ENCODE measurements around the gene SLC39A10.
"Not testable (repeated sequence)": the region's sequence is repeated elsewhere in the genome, so short reads cannot be mapped to it uniquely, and the experiment has no call there.

Gene SLC39A10

DNA sequence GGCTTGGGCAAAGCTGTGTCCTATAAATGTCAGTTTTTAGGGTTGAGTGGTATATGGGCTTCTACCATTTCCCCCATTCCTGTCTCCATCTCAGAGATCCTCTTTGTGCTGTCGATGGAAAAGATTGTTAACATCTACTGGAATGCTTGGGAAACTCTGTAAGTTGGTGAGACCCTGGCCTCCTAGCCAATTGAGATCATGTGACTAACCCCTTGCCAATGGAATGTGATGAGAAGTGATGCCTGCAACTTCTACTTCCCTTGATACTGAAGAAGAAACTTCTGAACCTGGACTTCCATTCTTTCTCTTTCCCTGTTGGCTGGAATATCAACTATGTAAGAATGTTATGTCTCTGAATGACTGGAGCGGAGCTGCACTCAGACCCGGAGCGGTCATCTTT lies 14.5 kb downstream of the SLC39A10 start:
- no peak for DNase-seq (ENCODE audit: low read depth in 1 of 2, low spot score in 1 of 2)

DNA sequence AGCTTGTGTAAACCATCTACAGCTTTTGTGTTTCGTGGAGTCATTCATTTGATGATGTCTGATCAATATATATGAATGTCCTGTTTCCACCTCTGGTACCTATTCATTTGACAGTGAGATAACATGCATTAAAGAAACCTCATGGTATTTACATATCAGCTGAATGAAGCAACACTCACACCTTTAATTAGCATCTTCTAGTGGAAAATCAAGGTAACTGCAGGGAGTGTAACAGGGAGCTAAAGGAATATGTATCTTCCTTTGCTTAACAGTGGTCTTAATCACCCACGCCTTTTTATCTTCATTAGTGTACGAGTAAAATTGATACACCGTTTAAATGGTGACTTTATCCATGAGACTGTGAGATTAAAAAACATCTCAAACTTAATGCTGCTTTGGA lies 15.6 kb downstream of the SLC39A10 start:
- DNase-seq (ENCODE audit: low read depth in 1 of 2, low spot score in 1 of 2): no peak

DNA sequence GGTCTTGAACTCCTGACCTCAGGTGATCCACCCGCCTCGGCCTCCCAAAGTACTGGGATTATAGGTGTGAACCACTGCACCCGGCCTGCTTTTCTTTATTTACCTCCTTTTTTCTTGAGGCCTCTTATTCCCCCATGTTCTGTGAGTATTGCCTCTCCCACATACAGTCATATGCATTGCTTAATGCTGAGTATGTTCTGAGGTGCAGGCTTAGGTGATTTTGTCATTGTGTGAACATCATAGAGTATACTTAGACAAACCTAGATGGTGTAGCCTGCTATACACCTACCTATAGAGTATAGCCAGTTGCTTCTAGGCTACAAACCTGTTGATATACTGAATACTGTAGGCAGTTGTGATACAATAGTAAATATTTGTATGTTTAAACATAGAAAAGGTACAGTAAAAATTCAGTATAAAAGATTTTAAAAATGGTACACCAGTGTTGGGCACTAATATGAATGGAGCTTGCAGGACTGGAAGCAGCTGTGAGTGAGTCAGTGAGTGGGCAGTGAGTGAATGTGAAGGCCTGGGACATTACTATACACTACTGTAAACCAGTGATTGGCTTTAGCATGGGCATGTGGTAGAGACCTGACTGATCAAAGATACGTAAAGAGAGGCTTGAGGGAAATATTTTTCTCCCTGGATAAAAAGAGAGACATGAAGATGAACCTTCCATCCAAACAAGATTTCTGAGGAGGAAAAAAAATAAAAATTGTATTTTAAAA lies 17.6 kb downstream of the SLC39A10 start:
- DNase-seq (ENCODE audit: low read depth in 1 of 2, low spot score in 1 of 2): no peak

DNA sequence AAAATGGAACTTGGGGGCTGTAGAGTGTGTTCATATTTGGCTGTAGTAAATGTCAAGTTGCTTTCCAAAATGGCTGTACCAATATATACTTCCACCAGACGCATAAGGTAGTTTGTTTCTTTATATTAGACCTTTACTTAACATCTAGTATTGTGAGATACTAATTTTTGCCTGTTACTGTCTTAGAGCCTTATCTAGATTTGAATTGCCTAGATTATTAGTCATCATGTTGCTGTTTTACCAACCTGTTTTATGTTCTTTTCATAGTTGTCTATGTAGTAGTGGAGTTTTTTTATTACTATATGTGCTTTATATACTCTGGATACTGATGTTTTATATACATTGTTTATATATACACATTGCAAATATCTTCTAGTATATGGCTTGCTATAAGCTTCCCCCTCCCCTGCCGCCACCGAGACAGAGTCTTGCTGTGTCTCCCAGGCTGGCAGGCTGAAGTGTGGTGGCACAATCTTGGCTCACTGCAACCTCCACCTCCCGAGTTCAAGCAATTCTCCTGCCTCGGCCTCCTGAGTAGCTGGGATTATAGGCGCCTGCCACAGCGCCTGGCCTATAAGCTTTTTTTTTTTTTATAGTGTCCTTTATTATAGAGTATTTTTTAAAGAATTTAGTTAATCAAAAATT lies 18.9 kb downstream of the SLC39A10 start:
- no peak for DNase-seq (ENCODE audit: low read depth in 1 of 2, low spot score in 1 of 2)

DNA sequence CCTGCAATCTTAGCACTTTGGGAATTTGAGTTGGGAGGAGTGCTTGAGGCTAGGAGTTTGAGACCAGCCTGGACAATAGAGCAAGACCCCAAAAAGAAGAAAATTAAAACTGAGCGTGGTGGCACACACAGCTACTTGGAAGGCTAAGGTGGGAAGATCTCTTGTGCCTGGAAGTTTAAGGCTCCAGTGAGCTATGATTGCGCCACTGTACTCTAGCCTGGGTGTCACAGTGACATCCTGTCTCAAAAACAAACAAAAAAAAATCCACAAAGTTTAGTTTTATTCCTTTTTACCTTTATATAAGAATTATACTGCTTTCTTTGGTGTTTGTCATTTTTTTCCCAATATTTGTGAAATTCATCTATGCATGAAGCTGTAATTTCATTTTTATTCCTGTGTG lies 20.3 kb downstream of the SLC39A10 start:
- no peak for DNase-seq (ENCODE audit: low read depth in 1 of 2, low spot score in 1 of 2)

DNA sequence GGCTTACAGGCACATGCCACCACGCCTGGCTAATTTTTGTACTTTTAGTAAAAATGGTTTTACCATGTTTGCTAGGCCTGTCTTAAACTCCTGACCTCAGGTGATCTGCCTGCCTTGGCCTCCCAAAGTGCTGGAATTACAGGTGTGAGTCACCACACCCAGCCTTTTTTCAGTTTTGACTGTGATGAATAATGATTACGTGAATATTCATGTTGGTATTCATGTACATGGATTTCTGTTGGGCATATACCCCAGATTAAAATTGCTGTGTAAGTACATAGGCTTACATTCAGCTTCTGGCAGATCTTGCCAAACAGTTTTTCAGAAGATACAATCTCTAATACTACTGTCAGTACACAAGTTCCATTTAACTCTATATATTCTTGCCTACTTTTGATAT lies 20.9 kb downstream of the SLC39A10 start:
- DNase-seq (ENCODE audit: low read depth in 1 of 2, low spot score in 1 of 2): no peak

DNA sequence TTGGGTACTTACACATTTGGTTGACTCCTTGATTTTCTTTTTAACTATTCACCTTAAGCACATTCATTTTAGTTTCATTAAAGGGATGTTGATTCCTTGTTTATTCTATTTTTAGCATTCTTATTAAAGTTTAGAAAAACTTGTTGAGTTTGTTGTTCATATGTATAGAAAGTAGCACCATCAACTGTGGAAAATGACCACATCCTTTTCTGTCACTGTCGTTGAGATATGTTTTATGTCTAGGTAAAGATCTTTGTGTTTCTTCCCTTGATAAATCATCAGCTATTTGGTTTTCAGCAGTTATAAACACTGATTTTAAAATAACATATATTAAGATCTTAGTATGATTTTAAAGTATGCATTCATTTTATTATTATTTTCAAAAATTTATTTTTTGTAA lies 25.1 kb downstream of the SLC39A10 start:
- no peak for DNase-seq (ENCODE audit: low read depth in 1 of 2, low spot score in 1 of 2)

DNA sequence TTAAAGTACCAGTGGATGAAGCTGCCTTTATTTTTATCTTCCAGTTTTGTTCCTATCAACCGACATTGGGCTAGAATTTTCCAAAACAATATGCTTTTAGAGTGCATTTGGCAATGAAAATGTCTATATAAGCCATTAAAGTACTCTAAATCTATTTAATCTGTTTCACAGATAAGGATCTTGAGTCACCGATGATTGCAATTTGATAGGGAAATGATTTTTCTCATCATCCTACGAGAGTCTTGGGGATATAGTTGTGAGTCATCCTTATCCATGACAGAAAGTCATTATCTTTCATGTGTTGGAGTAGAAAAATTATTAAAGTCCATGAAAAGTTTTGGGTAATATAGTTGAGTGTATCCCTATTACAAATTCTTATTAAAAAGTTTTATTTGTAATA lies 26.1 kb downstream of the SLC39A10 start:
- no peak for DNase-seq (ENCODE audit: low read depth in 1 of 2, low spot score in 1 of 2)

DNA sequence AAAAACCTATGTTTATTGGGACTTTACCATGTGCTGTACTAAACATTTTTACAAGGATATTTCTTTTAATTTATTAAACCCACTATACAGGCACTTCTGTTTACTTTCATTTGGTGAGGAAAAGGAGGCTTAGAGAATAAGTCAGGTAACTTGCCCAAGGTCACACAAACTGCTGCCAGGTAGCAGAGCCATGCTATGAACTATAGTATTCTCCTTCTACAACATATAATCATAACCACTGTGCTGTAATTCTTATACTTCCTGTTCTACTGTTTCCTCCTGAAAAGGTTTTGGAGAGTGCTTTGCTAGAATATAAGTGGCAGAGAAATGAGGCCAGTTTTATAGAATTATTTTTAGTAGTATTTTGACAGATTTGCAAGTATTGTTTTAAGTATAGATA lies 29.5 kb downstream of the SLC39A10 start:
- no peak for DNase-seq (ENCODE audit: low read depth in 1 of 2, low spot score in 1 of 2)

DNA sequence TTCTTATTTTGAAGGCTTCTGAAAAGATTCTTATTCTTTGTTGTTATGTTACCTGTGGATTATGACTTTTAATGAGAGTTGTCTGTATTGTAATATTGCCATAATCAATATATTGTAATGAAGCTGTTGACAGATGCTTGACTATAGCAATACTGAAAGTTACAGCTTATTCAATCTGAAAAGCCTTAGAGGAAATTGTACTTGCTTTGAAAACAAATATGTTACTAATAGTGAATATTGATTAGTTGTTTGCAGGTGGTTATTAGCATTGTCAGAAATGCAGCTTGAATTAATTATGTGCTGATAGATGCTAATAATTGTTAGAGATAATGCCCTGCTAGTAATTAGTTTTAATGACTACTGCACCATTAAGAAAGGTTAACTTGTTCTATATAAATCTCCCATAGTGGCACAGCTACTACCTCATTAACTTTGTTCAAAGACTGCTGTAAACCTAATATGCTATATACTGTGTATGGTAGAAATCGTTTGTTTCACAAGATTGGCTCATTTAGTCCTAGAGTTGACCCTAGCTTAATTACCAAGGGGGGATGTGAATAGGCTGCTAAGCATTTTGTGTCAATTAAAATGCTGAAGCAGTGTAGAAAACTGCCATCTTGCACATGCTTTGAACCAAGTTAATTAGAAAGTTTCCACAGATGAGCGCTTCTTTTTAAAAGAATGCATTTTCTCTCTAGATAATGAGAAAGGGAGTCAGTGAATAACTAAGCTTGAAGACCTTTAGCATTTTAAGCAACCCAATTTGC lies 30.5 kb downstream of the SLC39A10 start:
- DNase-seq (ENCODE audit: low read depth in 1 of 2, low spot score in 1 of 2): no peak

DNA sequence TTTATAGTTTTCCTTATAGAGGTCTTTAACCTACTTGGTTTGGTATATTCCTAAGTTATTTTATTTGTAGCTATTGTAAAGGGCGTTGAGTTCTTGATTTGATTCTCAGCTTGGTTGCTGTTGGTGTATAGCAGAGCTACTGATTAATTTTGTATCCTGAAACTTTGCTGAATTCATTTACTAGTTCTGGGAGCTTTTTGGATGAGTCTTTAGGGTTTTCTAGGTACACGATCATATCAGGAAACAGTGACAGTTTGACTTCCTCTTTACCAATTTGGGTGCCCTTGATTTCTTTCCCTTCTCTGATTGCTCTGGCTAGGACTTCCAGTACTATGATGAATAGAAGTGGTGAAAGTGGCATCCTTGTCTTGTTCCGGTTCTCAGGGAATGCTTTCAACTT lies 35.5 kb downstream of the SLC39A10 start:
- DNase-seq (ENCODE audit: low read depth in 1 of 2, low spot score in 1 of 2): not testable (repeated sequence)

DNA sequence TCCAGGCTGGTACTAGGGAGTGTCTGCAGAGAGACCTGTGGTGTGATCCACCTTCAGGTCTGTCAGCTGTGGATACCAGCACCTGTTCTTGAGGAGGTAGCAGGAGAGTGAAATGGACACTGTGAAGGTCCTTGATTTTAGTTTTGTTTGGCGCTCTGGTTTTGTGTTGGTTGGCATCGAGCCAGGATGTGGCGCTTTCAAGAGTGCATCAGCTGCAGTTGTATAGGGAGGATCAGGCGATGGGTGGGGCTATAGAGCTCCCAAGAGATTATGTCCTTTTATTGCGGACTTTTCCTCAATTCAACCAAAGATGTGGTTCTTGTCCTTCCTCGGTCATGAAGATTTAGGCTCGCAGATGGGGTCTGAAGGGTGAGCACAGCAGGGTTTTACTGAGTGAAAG lies 37.5 kb downstream of the SLC39A10 start:
- DNase-seq (ENCODE audit: low read depth in 1 of 2, low spot score in 1 of 2): no peak

DNA sequence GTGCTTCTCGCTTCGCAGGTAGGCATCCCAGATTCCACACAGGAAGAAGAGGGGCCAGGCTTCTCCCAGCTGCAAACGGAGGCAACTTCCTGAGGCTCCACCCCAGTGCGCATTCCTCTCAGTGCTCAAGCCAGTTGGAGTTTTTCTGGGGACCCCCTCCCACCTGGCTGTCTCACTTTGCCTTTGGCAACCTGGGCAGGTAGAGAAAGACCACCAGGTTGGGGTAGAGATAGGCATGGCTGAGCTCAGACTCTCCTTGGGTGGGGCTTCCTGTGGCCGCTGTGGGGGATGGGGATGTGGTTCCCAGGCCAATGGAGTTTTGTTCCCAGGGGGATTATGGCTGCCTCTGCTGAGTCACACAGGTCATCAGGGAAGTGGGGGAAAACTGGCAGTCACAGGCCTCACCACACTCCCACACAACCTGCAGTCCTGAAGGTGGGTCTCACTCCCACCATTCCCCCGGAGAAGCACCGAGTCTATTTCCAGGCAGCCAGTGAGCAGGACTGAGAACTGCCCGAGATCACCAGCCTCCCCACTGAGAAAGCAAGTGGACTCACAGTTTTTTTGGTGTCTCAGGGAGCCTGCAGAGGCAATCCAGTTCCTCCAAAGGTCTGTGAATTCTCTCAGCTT lies 38.1 kb downstream of the SLC39A10 start:
- no peak for DNase-seq (ENCODE audit: low read depth in 1 of 2, low spot score in 1 of 2)

DNA sequence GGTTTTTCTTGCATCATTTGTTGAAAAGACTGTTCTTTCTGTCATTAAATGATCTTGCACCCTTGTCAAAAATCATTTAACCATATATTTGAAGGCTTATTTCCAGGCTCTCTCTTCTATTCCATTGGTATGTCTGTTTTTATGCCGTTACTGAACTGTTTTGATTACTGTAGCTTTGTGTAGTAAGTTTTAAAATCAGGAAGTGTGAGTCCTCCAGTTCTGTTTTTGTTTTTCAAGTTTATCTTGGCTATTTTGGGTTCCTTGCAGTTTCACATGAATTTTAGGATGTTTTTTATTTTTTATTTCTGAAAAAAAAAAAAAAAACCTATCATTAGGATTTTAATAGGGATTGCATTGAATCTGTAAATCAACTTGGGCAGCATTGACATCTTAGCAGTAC lies 39.0 kb downstream of the SLC39A10 start:
- no peak for DNase-seq (ENCODE audit: low read depth in 1 of 2, low spot score in 1 of 2)

DNA sequence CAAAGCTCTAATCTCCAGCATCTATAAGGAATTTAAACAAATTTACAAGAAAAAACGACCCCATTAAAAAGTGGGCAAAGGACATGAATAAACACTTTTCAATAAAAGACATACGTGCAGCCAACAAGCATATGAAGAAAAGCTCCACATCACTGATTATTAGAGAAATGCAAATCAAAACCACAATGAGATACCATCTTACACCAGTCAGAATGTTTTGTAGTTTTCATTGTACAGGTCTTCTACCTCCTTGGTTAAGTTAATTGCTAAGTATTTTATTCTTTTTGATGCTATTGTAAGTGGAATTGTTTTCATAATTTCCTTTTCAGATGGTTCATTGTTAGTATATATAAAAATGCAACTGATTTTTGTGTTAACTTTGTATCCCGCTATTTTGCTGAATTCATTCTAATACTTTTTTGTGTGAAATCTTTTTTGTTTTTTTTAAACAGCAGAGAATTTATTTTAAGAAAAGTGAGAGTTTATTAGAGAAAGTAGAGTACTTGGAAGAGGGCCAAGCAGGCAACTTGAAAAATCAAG lies 40.7 kb downstream of the SLC39A10 start:
- no peak for DNase-seq (ENCODE audit: low read depth in 1 of 2, low spot score in 1 of 2)

DNA sequence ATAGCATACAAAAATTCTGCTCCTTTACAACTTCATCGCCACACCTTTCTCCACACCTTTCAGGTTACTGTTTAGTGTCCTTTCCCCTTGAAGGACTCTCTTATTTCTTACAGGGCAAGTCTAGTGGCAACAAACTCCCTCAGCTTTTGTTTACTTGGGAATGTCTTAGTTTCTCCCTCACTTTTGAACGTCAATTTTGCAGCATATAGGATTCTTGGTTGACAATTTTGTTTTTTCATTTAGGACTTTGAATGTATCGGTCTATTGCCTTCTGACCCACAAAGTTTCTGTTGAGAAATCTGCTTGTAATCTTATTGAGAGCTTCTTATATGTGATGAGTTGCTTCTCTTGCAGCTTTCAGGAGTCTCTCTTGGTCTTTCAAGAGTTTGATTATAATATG lies 43.5 kb downstream of the SLC39A10 start:
- DNase-seq (ENCODE audit: low read depth in 1 of 2, low spot score in 1 of 2): no peak

DNA sequence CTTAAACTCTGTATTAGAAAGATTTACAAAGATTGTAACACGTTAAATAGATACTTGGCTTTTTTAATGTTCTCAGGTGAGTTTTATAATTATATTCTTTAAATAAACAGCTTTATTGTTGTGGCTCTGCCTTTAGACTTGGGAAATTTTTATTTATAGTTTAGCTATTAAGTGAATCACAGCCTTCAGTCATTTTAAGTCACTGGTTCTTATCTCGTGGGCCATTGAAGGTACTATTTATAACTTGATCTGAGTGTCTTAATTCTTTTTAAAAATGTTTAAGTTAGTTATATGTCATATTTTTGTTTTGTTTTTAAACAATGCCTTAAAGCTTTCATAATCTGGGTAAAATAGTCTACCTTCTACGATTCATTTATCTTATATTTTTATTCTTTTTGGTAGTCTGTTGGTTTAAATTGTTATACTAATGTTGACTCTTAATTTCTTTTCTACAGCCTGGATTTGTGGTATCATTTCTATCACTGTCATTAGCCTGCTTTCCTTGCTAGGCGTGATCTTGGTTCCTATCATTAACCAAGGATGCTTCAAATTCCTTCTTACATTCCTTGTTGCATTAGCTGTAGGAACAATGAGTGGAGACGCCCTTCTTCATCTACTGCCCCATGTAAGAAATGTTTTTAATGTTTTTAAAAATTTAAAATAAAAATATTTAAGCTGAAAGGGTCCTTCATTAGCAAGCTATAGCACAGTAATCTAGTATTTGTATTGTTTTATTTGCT lies 49.3 kb downstream of the SLC39A10 start:
- DNase-seq (ENCODE audit: low read depth in 1 of 2, low spot score in 1 of 2): no peak

DNA sequence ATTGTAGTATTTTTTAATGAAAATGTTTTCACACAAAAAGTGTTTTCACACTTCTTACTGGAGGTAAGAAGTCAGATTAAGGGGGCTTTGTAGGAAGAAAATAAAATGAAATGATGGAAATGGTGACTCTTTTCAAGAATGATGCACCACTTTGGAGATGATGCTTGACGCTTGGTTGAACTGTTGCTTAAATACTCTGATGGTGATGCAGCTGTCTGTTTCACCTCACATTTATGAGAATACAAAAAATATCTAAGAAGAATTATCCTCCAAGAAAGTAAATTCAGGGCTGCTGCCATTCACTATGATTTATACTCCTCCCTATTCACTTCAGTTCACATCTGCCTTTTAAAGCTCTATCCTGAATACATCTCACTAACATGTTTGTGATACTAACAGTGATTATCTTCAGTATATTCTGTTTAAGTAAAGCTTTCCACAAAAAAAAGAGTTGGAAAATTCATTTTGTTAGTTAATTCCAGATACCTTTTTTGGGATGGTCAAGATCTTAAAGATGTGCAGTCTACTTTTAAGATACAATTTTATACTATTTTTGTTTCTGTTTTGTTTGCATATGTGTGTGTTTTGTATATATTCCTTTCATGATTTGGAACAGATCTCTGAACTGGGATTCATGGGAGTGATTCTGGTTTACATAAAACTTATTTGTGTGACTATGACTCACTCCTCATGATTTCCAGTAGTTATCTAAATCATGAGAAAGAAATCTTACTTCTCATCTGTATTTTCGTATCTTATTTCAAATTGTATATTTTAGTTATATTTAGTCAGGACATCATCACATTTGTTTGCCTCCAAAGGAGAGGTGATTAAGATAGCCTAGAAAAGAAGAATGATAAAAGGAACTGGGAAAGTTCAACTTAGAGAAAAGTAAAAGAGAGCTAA lies 53.1 kb downstream of the SLC39A10 start:
- no peak for DNase-seq (ENCODE audit: low read depth in 1 of 2, low spot score in 1 of 2)

DNA sequence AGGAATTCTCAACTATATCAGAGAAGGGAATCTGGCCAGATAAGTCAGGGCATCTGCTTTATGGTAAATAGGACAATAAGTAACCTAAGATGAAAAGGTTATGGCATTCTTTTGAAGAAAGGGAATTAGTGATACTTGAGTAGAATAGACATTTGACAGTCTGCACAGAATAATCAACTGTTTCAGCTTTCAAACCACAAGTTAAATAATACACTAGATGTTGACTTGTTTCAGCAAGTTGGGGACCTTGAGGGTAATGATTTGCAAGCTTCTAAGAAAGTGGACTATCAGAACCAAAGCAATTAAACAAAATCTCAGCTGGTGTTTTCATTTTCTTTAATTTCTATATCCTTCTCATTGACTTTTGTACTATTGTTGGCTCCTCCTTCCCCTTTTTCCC lies 54.5 kb downstream of the SLC39A10 start:
- no peak for DNase-seq (ENCODE audit: low read depth in 1 of 2, low spot score in 1 of 2)

DNA sequence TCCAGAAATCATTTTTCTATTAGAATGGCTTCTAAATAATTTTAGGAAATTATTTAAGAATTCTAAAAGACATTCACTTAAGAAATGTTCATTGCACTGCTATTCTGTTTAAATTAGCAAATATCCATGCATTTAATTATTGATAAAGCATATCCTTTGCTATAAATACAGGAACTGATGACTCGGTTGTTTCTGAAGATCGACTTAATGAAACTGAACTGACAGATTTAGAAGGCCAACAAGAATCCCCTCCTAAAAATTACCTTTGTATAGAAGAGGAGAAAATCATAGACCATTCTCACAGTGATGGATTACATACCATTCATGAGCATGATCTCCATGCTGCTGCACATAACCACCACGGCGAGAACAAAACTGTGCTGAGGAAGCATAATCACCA lies 59.4 kb downstream of the SLC39A10 start:
- DNase-seq (ENCODE audit: low read depth in 1 of 2, low spot score in 1 of 2): no peak

Measured in stimulated activated CD4-positive, alpha-beta T cell treated with anti-CD3 and anti-CD28 coated beads, Interleukin-15, amount 100 ng/mL, for 1 hour (primary cell).